Loucy (cell line): ENCODE data around the gene EIF4G3.

Source experiments
- H2AFZ ChIP-seq: fragments of 200-600 bp; sonication (generic); 2 replicates; pipeline ENCODE4 v1.6.0; 2016; ENCODE audit warnings: antibody characterized with exemption, mild to moderate bottlenecking, low read length, moderate library complexity
- H3F3A ChIP-seq: fragments of 200-600 bp; 2 replicates; pipeline ENCODE4 v1.6.0; 2016; ENCODE audit warnings: antibody characterized with exemption, low read depth, mild to moderate bottlenecking
- H3K27me3 ChIP-seq: fragments of 200-600 bp; sonication (generic); 2 replicates; pipeline ENCODE4 v1.6.1; 2014; ENCODE audit warnings: low read length, mild to moderate bottlenecking; ENCODE audit not compliant: insufficient read depth, poor library complexity, severe bottlenecking
- H3K36me3 ChIP-seq: fragments of 200-600 bp; sonication (generic); 2 replicates; pipeline ENCODE4 v1.6.1; 2016; ENCODE audit warnings: low read length; ENCODE audit not compliant: insufficient read depth
- H3K4me1 ChIP-seq: fragments of 200-600 bp; sonication (generic); 2 replicates; pipeline ENCODE4 v1.5.1; 2014; ENCODE audit warnings: low read length, mild to moderate bottlenecking; ENCODE audit not compliant: insufficient read depth, poor library complexity, severe bottlenecking
- H3K4me2 ChIP-seq: fragments of 200-600 bp; sonication (generic); 2 replicates; pipeline ENCODE4 v1.6.0; 2014; ENCODE audit warnings: antibody characterized with exemption, low read length, low read depth, mild to moderate bottlenecking; ENCODE audit not compliant: poor library complexity, severe bottlenecking
- H3K4me3 ChIP-seq: fragments of 200-600 bp; sonication (generic); 2 replicates; pipeline ENCODE4 v1.5.1; 2014; ENCODE audit warnings: low read length, mild to moderate bottlenecking, mixed read lengths; ENCODE audit not compliant: poor library complexity, severe bottlenecking
- H3K79me2 ChIP-seq: fragments of 200-600 bp; sonication (generic); 2 replicates; pipeline ENCODE4 v1.6.1; 2014; ENCODE audit warnings: low read length; ENCODE audit not compliant: insufficient read depth
- H3K9ac ChIP-seq: fragments of 200-600 bp; sonication (generic); 2 replicates; pipeline ENCODE4 v1.6.0; 2014; ENCODE audit warnings: mild to moderate bottlenecking, low read depth, low read length, moderate library complexity; ENCODE audit not compliant: poor library complexity, severe bottlenecking
- H3K9me2 ChIP-seq: fragments of 200-600 bp; sonication (generic); replicated peaks from 2 replicates; pipeline ENCODE4 v1.6.1; 2016; ENCODE audit warnings: low read depth, low read length, mixed read lengths
- H3K9me3 ChIP-seq: fragments of 200-600 bp; sonication (generic); 2 replicates; pipeline ENCODE4 v1.6.1; 2014; ENCODE audit warnings: mild to moderate bottlenecking, antibody characterized with exemption, low read length, low read depth; ENCODE audit not compliant: insufficient read depth
- H4K20me1 ChIP-seq: fragments of 200-600 bp; sonication (generic); 2 replicates; pipeline ENCODE4 v1.6.0; 2014; ENCODE audit warnings: antibody characterized with exemption, low read length, mild to moderate bottlenecking; ENCODE audit not compliant: insufficient read depth, poor library complexity, severe bottlenecking
- EZH2phosphoT487 ChIP-seq: fragments of 200-600 bp; IDR thresholded peaks from 2 replicates; pipeline ENCODE4 v1.6.1; 2018; ENCODE audit warnings: antibody characterized with exemption, mild to moderate bottlenecking, moderate library complexity, borderline replicate concordance
- TF ChIP-seq, protein P1 (sequence below): fragments of 200-600 bp; sonication (generic); conservative IDR thresholded peaks from 2 replicates; pipeline ENCODE4 v1.5.1; 2014; ENCODE audit warnings: mild to moderate bottlenecking, antibody characterized with exemption, low read length

EIF4G3 gene

DNA sequence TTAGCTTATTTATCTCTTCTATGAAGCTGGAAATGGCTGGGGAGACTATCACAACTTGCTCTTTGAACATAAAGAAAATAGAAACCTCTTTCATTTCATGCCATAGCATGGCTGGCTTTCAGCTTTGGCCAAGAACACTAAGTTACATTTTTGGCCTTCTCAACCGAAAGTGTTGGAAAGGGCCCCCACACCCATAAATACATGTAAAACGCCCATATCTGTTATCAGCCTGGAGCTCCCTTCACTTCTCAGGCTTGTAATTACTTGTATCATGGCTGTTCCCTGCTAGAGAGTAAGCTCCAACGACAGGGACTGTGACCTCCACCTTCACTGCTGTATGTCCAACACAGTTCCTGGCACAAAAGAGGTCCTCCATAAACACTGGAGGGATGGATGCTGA is 12.7 kb upstream of the EIF4G3 start:
- no peaks in the 10 kb centered on the region for H3K9me3 ChIP-seq
- H3K79me2 ChIP-seq, result no peaks in the 10 kb centered on the region
- H3K9ac ChIP-seq, result no peak overlapping the region
- H3K36me3 ChIP-seq, result no peaks in the 10 kb centered on the region
- H3K4me1 ChIP-seq, result no peaks in the 10 kb centered on the region
- no peaks in the 10 kb centered on the region for H3K27me3 ChIP-seq
- no peak for TF ChIP-seq EZH2phosphoT487
- TF ChIP-seq, protein P1, sequence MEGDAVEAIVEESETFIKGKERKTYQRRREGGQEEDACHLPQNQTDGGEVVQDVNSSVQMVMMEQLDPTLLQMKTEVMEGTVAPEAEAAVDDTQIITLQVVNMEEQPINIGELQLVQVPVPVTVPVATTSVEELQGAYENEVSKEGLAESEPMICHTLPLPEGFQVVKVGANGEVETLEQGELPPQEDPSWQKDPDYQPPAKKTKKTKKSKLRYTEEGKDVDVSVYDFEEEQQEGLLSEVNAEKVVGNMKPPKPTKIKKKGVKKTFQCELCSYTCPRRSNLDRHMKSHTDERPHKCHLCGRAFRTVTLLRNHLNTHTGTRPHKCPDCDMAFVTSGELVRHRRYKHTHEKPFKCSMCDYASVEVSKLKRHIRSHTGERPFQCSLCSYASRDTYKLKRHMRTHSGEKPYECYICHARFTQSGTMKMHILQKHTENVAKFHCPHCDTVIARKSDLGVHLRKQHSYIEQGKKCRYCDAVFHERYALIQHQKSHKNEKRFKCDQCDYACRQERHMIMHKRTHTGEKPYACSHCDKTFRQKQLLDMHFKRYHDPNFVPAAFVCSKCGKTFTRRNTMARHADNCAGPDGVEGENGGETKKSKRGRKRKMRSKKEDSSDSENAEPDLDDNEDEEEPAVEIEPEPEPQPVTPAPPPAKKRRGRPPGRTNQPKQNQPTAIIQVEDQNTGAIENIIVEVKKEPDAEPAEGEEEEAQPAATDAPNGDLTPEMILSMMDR, result no peak
- no peaks in the 10 kb centered on the region for H4K20me1 ChIP-seq
- no peaks in the 10 kb centered on the region for H3K9me2 ChIP-seq
- H3K4me2 ChIP-seq, result no peak overlapping the region
- no peak overlapping the region for H3K4me3 ChIP-seq
- H3F3A ChIP-seq, result no peaks in the 10 kb centered on the region
- no peak overlapping the region for H2AFZ ChIP-seq

DNA sequence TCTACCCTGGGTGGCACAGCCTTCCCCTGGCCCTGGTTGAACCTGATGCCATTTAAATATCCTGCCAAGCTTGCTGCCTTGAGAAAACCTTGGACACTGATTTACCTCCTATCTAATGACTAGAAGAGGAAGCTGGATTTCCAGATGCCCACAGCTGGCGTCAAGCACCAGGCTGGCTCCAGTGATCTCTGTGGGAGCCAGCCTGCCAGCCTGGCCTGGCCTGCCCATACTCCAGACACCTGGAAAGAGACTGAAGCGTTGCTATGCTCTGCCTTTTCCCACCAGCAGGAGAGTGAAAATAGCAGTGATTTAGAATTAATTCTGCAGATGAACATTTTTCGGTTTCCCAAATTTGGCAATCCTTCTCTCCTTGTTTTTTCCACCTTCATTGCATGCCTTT is 11.5 kb upstream of the EIF4G3 start:
- Histone ChIP-seq H3K9me2 (no peaks in the 10 kb centered on the region), H3K4me1 (no peaks in the 10 kb centered on the region), H3K9ac (no peak overlapping the region), H3K27me3 (no peaks in the 10 kb centered on the region), H3K79me2 (no peaks in the 10 kb centered on the region), H2AFZ (no peak overlapping the region), H3K4me3 (no peak overlapping the region), H4K20me1 (no peaks in the 10 kb centered on the region), H3F3A (no peaks in the 10 kb centered on the region), H3K36me3 (no peaks in the 10 kb centered on the region), H3K4me2 (no peak overlapping the region), H3K9me3 (no peaks in the 10 kb centered on the region)
- TF ChIP-seq, protein P1, result no peak
- no peak for TF ChIP-seq EZH2phosphoT487

DNA sequence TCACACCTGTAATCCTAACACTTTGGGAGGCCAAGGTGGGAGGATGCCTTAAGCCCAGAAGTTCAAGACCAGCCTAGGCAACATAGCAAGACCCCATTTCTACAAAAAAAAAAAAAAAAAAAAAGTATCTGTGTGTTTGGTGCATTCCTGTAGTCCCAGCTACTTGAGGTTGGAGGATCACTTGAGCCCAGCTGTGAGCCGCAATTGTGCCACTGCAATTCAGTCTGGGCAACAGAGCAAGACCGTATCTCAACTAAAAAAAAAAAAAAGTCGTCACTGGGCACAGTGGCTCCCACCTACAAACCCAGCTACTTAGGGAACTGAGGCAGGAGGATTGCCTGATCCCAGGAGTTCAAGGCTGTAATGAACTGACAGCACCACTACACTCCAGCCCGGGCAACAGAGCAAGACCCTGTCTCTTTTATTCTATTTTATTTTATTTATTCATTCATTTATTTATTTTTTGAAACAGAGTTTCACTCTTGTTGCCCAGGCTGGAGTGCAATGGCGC is 8.6 kb upstream of the EIF4G3 start:
- H3K27me3 ChIP-seq, result no peaks in the 10 kb centered on the region
- H2AFZ ChIP-seq, result no peak overlapping the region
- H3K9ac ChIP-seq, result no peak overlapping the region
- TF ChIP-seq, protein P1, result no peak
- no peak for TF ChIP-seq EZH2phosphoT487
- H4K20me1 ChIP-seq, result no peaks in the 10 kb centered on the region
- H3K79me2 ChIP-seq, result no peaks in the 10 kb centered on the region
- H3K4me1 ChIP-seq, result no peaks in the 10 kb centered on the region
- no peak overlapping the region for H3K4me3 ChIP-seq
- H3K36me3 ChIP-seq, result no peaks in the 10 kb centered on the region
- no peaks in the 10 kb centered on the region for H3F3A ChIP-seq
- H3K9me2 ChIP-seq, result no peaks in the 10 kb centered on the region
- no peaks in the 10 kb centered on the region for H3K9me3 ChIP-seq
- H3K4me2 ChIP-seq, result no peak overlapping the region
